ENCODE results near the gene GRB10.
"Not testable (repeated sequence)": the region's sequence is repeated elsewhere in the genome, so short reads cannot be mapped to it uniquely, and the experiment has no call there.

DNA sequence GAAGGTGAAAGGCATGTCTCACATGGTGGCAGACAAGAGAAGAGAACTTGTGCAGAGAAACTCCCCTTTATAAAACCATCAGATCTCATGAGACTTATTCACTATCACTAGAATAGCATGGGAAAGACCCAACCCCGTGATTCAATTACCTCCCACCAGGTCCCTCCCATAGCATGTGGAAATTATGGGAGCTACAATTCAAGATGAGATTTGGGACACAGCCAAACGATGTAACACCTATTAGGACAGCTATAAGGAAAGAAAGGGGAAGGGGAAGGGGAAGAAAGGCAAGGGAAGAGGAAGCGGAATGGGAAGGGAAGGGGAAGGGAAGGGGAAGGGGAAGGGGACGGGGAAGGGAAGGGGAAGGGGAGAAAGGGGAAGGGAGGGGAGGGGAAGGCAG is 9.6 kb downstream of the GRB10 start:
- TF ChIP-seq, protein P1, sequence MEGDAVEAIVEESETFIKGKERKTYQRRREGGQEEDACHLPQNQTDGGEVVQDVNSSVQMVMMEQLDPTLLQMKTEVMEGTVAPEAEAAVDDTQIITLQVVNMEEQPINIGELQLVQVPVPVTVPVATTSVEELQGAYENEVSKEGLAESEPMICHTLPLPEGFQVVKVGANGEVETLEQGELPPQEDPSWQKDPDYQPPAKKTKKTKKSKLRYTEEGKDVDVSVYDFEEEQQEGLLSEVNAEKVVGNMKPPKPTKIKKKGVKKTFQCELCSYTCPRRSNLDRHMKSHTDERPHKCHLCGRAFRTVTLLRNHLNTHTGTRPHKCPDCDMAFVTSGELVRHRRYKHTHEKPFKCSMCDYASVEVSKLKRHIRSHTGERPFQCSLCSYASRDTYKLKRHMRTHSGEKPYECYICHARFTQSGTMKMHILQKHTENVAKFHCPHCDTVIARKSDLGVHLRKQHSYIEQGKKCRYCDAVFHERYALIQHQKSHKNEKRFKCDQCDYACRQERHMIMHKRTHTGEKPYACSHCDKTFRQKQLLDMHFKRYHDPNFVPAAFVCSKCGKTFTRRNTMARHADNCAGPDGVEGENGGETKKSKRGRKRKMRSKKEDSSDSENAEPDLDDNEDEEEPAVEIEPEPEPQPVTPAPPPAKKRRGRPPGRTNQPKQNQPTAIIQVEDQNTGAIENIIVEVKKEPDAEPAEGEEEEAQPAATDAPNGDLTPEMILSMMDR (IDR thresholded peaks at IDR 0.05; ENCODE audit: extremely low read depth in 1 of 2, insufficient read depth in 1 of 2, low read depth in 1 of 2, low read length in 2 of 2): not testable (repeated sequence)
- not testable (repeated sequence) for TF ChIP-seq GATA2 (IDR thresholded peaks at IDR 0.05; ENCODE audit: insufficient read depth, insufficient read length, low read depth, low read length); POLR2AphosphoS5 (IDR thresholded peaks at IDR 0.05; ENCODE audit: insufficient read depth, low read depth, low read length)

Data from endothelial cell of umbilical vein (primary cell).